GM12892 (cell line): ENCODE results near the gene PRICKLE1.

Experiments used
- DNase-seq: peaks from one replicate; pipeline ENCODE4 v3.0.0; 2011; ENCODE audit not compliant: insufficient read length
- FAIRE-seq: peaks from 2 replicates; lab custom pipeline; 2011; peaks lifted over from hg19 to GRCh38; lab: Jason Lieb, UNC
- POLR2A ChIP-seq: IDR thresholded peaks from 2 replicates; pipeline ENCODE4 v1.6.1; 2011; ENCODE audit warnings: low read depth, low read length, control low read depth
- POLR2AphosphoS5 ChIP-seq: IDR thresholded peaks from 2 replicates; pipeline ENCODE4 v1.6.1; 2011; ENCODE audit warnings: low read depth, low read length, control low read depth
- TAF1 ChIP-seq: IDR thresholded peaks from 2 replicates; pipeline ENCODE4 v1.6.1; 2011; ENCODE audit warnings: low read depth, mild to moderate bottlenecking, control low read depth, low read length, borderline replicate concordance

PRICKLE1 gene

GRCh38 chr12:42611571-42612230 is 22.2 kb upstream of the PRICKLE1 start:
- DNase-seq (no peak), FAIRE-seq (no peak)
- TF ChIP-seq TAF1, result no peak
- no peak for TF ChIP-seq POLR2A
- TF ChIP-seq POLR2AphosphoS5, result no peak

- TF ChIP-seq POLR2AphosphoS5 (no peak), POLR2A (no peak), TAF1 (no peak)
- DNase-seq, result no peak
Observed at GRCh38 chr12:42609605-42610004, 20.1 kb upstream of the PRICKLE1 start.

GRCh38 chr12:42608196-42608825 is 18.8 kb upstream of the PRICKLE1 start:
- TF ChIP-seq POLR2A (no peak), TAF1 (no peak), POLR2AphosphoS5 (no peak)

More at GRCh38 chr12:42609605-42610004, 20.1 kb upstream of the PRICKLE1 start:
- no peak for FAIRE-seq

GRCh38 chr12:42607584-42608058 is 18.1 kb upstream of the PRICKLE1 start:
- FAIRE-seq (no peak), DNase-seq (no peak)
- TF ChIP-seq POLR2AphosphoS5 (no peak), POLR2A (no peak), TAF1 (no peak)

More at GRCh38 chr12:42608196-42608825, 18.8 kb upstream of the PRICKLE1 start:
- FAIRE-seq (no peak), DNase-seq (no peak)

DNA sequence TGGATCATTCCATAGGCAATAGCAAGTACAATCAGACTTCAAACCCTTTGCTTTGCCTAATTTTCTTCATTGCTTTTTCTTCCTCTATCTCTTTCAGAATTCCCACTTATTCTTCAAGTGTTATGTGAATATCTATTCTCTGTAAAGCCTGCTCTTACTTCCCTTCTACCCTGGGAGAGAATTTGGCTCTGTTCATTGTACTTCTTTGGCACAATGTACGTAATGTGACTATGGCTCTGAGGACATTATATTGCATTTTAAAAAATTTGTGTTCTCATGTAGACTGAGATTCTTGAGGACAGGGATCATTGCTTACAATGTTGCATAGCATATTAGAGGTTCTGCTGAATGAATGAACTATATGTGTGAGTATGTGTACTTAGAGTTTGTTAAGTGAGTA is 16.9 kb upstream of the PRICKLE1 start:
- DNase-seq (no peak), FAIRE-seq (no peak)
- TF ChIP-seq TAF1, result no peak
- no peak for TF ChIP-seq POLR2AphosphoS5
- no peak for TF ChIP-seq POLR2A

- TF ChIP-seq TAF1 (no peak), POLR2AphosphoS5 (no peak), POLR2A (no peak)
- no peak for FAIRE-seq
Observed at GRCh38 chr12:42605685-42606084, 16.1 kb upstream of the PRICKLE1 start.

DNA sequence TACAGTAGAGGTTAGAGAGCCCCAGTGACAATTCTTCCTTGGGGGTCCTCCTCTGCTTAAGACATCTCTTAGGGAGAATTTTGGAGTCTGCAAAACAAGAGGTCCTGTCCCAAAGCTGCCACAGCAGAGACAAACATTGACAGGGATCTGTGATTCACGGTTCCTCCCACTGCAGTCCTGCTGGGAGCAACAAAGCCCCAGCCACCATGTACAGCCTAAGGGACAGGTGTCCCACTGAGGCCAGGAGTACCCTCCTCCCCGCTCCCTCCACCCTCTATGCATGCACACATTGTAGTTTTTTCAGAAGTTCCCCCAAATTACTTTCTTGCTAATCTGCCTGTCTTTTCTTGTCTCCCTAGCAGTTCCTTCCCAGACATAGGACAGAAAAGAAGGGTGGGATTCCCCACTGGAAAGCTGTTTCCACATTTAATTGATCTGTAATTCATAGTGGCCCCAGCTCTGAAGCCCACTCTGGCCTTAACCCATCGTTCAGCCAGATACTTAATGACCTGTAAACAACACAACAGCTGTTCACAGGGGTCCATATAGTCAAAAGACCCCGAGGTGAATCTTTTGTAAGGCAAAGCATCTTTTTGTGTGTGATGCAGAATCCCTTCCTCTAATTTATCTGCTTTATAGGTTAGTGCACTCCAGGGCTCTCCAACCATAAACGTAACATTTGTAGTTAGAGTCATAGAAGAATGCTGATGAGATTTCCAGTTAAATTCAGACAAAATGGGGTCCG is 13.9 kb upstream of the PRICKLE1 start:
- TF ChIP-seq POLR2A (no peak), TAF1 (no peak), POLR2AphosphoS5 (no peak)
- no peak for DNase-seq
- no peak for FAIRE-seq

More at GRCh38 chr12:42605685-42606084, 16.1 kb upstream of the PRICKLE1 start:
- DNase-seq, result no peak

DNA sequence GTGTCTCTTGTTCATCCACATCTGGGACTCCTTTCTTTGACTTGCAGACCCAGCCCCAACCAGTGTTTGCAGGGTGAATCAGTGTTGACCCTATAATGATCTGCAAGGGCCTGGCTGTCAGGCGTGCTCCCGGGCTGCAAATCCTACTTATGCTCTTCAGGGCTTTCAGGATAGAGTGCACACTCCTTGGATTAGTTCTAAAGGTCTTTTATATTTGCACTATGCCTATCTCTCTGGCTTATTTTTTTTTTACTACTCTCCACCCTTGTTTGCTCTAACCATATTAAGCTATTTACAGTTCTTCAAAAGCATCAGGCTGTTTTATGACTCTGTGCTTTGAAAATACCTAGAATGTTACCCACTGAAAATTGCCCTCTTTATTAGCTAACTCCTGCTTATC is 4.3 kb upstream of the PRICKLE1 start:
- TF ChIP-seq POLR2A (no peak), POLR2AphosphoS5 (no peak), TAF1 (no peak)
- no peak for DNase-seq
- FAIRE-seq, result no peak

DNA sequence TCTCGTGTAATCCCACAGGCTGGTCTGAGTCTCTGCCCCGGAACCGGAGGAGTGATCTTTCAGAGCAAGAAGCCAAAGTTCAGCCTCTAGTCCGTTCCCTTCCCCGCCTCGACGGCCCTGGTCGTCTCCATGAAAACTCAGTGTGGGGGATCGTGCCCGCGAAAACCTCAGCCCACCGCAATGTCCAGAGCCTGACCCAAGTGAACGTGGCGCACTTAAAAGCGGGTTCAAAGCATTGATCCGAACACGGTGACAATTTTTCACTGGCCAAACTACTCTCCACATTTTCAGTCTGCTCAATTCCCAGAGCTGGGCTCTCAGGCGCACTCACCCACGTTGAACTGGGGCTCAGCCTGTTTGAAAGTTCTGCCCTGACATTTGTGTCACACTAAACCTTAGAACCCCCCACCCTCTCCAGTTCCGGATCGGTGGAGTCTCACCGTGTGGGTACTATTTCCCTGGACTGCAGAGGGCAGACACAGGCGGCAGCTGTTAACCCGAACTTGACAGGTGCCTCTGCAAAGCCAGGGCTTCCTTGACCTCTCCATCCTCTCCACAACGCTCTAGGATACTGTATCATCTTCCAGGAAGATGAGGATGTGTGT is 886 bp upstream of the PRICKLE1 start:
- TF ChIP-seq TAF1 (no peak), POLR2AphosphoS5 (no peak), POLR2A (no peak)
- DNase-seq (no peak), FAIRE-seq (no peak)

DNA sequence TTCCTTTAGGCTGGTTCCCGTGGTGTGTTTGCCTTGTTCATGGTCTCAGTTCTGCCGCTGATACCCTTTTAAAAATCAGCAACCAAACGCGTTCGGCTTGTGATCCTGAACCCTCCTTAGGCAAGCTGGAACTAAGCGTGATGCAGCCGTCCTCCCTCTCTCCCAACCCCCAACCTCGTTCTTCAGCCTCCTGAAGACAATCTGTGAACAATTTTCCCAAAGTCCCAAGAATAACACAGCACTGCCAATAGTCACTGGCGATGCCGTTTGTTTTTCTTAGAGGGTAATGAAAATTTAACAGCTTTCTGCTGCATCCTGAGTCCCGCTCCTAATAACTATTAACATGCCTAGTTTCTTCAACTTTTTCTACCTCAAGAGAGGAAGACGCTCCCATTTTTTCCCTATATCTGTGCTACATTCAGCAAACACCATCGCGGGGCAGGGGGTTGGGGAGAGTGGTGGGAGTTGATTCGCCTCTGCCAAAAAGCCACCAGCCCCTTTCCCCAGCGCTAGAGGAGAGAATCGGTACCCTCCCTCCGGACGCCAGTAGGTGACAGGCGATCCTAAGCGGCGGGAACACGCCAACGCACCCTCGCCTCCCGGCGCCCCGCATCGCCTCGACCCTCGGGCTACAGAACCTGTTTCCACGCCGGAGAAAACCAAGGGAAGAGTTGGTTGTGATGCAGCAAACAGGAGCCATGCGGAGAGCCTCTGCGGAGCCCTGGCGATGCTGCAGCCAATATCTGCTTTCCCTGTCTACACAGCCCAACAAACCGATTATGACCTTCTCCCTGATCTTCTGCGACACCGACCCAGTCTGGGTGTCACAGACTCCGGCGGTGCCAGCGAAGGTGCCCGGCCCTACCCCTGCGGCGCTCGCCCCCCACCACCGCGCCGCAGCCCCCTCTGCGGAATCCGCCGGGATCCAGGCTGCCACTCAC is 752 bp downstream of the PRICKLE1 start:
- TF ChIP-seq POLR2AphosphoS5 (no peak), TAF1 (no peak), POLR2A (no peak)
- DNase-seq (no peak), FAIRE-seq (no peak)
